Esophagus muscularis mucosa (tissue), 3 donors: ENCODE data around the gene SPPL3.

Source experiments
- CTCF ChIP-seq, 3 experiments: fragments of 200-600 bp in 2 of 3; fragments of 450-650 bp in 1 of 3; sonication (generic) in 2 of 3; IDR thresholded peaks; one replicate each; pipeline ENCODE4 v1.5.1; 2017 to 2019; ENCODE audit warnings: antibody characterized with exemption in 3 of 3, mild to moderate bottlenecking in 2 of 3, moderate library complexity in 1 of 3
- EP300 ChIP-seq: sonication (generic); formaldehyde crosslinking; IDR thresholded peaks from one replicate; pipeline ENCODE4 v1.6.1; 2017; ENCODE audit warnings: antibody characterized with exemption

- TF ChIP-seq EP300: no peak
- no peak for TF ChIP-seq CTCF (IDR thresholded peaks at IDR 0.05)
Observed at GRCh38 chr12:120759591-120760348, 144.4 kb downstream of the SPPL3 start.
